ENCODE measurements around the gene VSIR.

The VSIR gene

GRCh38 chr10:71711052-71711623 is 62.2 kb downstream of the VSIR start:
- no peak for DNase-seq

GRCh38 chr10:71710519-71710918 is 62.8 kb downstream of the VSIR start:
- no peak for DNase-seq

GRCh38 chr10:71708897-71709882 is 64.1 kb downstream of the VSIR start:
- no peak for DNase-seq

GRCh38 chr10:71708301-71708703 is 65.0 kb downstream of the VSIR start:
- DNase-seq, result peak; percentile 91

GRCh38 chr10:71707240-71707789 is 66.0 kb downstream of the VSIR start:
- DNase-seq, result no peak

GRCh38 chr10:71706216-71707121 is 66.9 kb downstream of the VSIR start:
- no peak for DNase-seq

- no peak for DNase-seq
Observed at GRCh38 chr10:71705582-71705981, 67.7 kb downstream of the VSIR start.

- DNase-seq, result no peak
Observed at GRCh38 chr10:71704816-71705215, 68.5 kb downstream of the VSIR start.

- DNase-seq, result no peak
Observed at GRCh38 chr10:71703577-71703976, 69.7 kb downstream of the VSIR start.

- no peak for DNase-seq
Observed at GRCh38 chr10:71701496-71702132, 71.7 kb downstream of the VSIR start.

GRCh38 chr10:71700731-71701368 is 72.5 kb downstream of the VSIR start:
- no peak for DNase-seq

- DNase-seq, result no peak
Observed at GRCh38 chr10:71698737-71699136, 74.6 kb downstream of the VSIR start.

- no peak for DNase-seq
Observed at GRCh38 chr10:71697938-71698709, 75.2 kb downstream of the VSIR start.
